ENCODE measurements around the gene PASD1.
"Not testable (repeated sequence)": the region's sequence is repeated elsewhere in the genome, so short reads cannot be mapped to it uniquely, and the experiment has no call there.

Gene PASD1

GRCh38 chrX:151621422-151621821 lies 57.9 kb downstream of the PASD1 start:
- DNase-seq (ENCODE audit: low read depth), result no peak

GRCh38 chrX:151624677-151625076 lies 61.2 kb downstream of the PASD1 start:
- DNase-seq (ENCODE audit: low read depth), result no peak

GRCh38 chrX:151631822-151632221 lies 68.3 kb downstream of the PASD1 start:
- DNase-seq (ENCODE audit: low read depth), result no peak

- DNase-seq (ENCODE audit: low read depth), result no peak
These were observed 69.7 kb downstream of the PASD1 start for GRCh38 chrX:151633157-151633556.

GRCh38 chrX:151634937-151635336 lies 71.5 kb downstream of the PASD1 start:
- no peak for DNase-seq (ENCODE audit: low read depth)

GRCh38 chrX:151641564-151641963 lies 78.1 kb downstream of the PASD1 start:
- no peak for DNase-seq (ENCODE audit: low read depth)

GRCh38 chrX:151675121-151675746 lies 111.8 kb downstream of the PASD1 start:
- DNase-seq (ENCODE audit: low read depth), result no peak

GRCh38 chrX:151676196-151676595 lies 112.7 kb downstream of the PASD1 start:
- no peak for DNase-seq (ENCODE audit: low read depth)

- DNase-seq (ENCODE audit: low read depth), result no peak
These were observed 116.4 kb downstream of the PASD1 start for GRCh38 chrX:151679798-151680402.

- DNase-seq (ENCODE audit: low read depth), result peak; percentile 35
These were observed 117.3 kb downstream of the PASD1 start for GRCh38 chrX:151680805-151681204.

GRCh38 chrX:151687635-151688034 lies 124.2 kb downstream of the PASD1 start:
- DNase-seq (ENCODE audit: low read depth), result no peak

GRCh38 chrX:151688695-151689094 lies 125.2 kb downstream of the PASD1 start:
- no peak for DNase-seq (ENCODE audit: low read depth)

GRCh38 chrX:151692825-151693224 lies 129.3 kb downstream of the PASD1 start:
- no peak for DNase-seq (ENCODE audit: low read depth)

- no peak for DNase-seq (ENCODE audit: low read depth)
These were observed 130.6 kb downstream of the PASD1 start for GRCh38 chrX:151694121-151694520.

- DNase-seq (ENCODE audit: low read depth), result no peak
These were observed 131.4 kb downstream of the PASD1 start, which contains the start of gene PRRG3 for GRCh38 chrX:151694661-151695582. Gene PRRG3 (plus strand): TSS chrX:151695458. CDS start chrX:151698815, 3,357 bp downstream.

GRCh38 chrX:151695583-151696340 lies 132.3 kb downstream of the PASD1 start:
- no peak for DNase-seq (ENCODE audit: low read depth)

- DNase-seq (ENCODE audit: low read depth), result not testable (repeated sequence)
These were observed 133.6 kb downstream of the PASD1 start for GRCh38 chrX:151697082-151697481.

GRCh38 chrX:151697522-151697921 lies 134.0 kb downstream of the PASD1 start:
- no peak for DNase-seq (ENCODE audit: low read depth)

GRCh38 chrX:151698485-151698884 lies 135.0 kb downstream of the PASD1 start:
- no peak for DNase-seq (ENCODE audit: low read depth)

GRCh38 chrX:151699746-151700145 lies 136.3 kb downstream of the PASD1 start:
- no peak for DNase-seq (ENCODE audit: low read depth)

GRCh38 chrX:151700581-151700980 lies 137.1 kb downstream of the PASD1 start:
- no peak for DNase-seq (ENCODE audit: low read depth)

- DNase-seq (ENCODE audit: low read depth), result no peak
These were observed 137.6 kb downstream of the PASD1 start for GRCh38 chrX:151701071-151701470.
